ENCODE results near the gene SIGLEC8.
"Not testable (repeated sequence)": the region's sequence is repeated elsewhere in the genome, so short reads cannot be mapped to it uniquely, and the experiment has no call there.

The SIGLEC8 gene

GRCh38 chr19:51458051-51458645 lies at the start of gene SIGLEC8:
TSS of gene SIGLEC8 (minus strand) at chr19:51458454. CDS start at chr19:51458387, 67 bp downstream.
- no peak for DNase-seq (ENCODE audit: low read depth in 2 of 3, low spot score in 1 of 3)

- DNase-seq (ENCODE audit: low read depth in 2 of 3, low spot score in 1 of 3), result no peak
These were observed 49.4 kb upstream of the SIGLEC8 start for GRCh38 chr19:51507640-51508058.

- no peak for DNase-seq (ENCODE audit: low read depth in 2 of 3, low spot score in 1 of 3)
These were observed 48.9 kb upstream of the SIGLEC8 start for GRCh38 chr19:51507192-51507591.

GRCh38 chr19:51505904-51506303 lies 47.6 kb upstream of the SIGLEC8 start:
- no peak for DNase-seq (ENCODE audit: low read depth in 2 of 3, low spot score in 1 of 3)

GRCh38 chr19:51503896-51504295 lies 45.6 kb upstream of the SIGLEC8 start:
- no peak for DNase-seq (ENCODE audit: low read depth in 2 of 3, low spot score in 1 of 3)

- no peak for DNase-seq (ENCODE audit: low read depth in 2 of 3, low spot score in 1 of 3)
These were observed 45.1 kb upstream of the SIGLEC8 start for GRCh38 chr19:51503286-51503817.

- peak in 2 of 3 donors; percentile 15 to 32 for DNase-seq (ENCODE audit: low read depth in 2 of 3, low spot score in 1 of 3)
These were observed 43.5 kb upstream of the SIGLEC8 start, which contains the start of gene SIGLEC12 for GRCh38 chr19:51501594-51502263. TSS of gene SIGLEC12 (minus strand) at chr19:51501800. CDS start at chr19:51501733, 67 bp downstream.

- DNase-seq (ENCODE audit: low read depth in 2 of 3, low spot score in 1 of 3), result not testable (repeated sequence)
These were observed 42.7 kb upstream of the SIGLEC8 start for GRCh38 chr19:51500931-51501330.

GRCh38 chr19:51497666-51498065 lies 39.4 kb upstream of the SIGLEC8 start:
- DNase-seq (ENCODE audit: low read depth in 2 of 3, low spot score in 1 of 3), result no peak

- DNase-seq (ENCODE audit: low read depth in 2 of 3, low spot score in 1 of 3), result no peak
These were observed 35.5 kb upstream of the SIGLEC8 start for GRCh38 chr19:51493776-51494175.

GRCh38 chr19:51491586-51491985 lies 33.3 kb upstream of the SIGLEC8 start:
- no peak for DNase-seq (ENCODE audit: low read depth in 2 of 3, low spot score in 1 of 3)

- DNase-seq (ENCODE audit: low read depth in 2 of 3, low spot score in 1 of 3), result no peak
These were observed 32.4 kb upstream of the SIGLEC8 start for GRCh38 chr19:51490676-51491075.

- no peak for DNase-seq (ENCODE audit: low read depth in 2 of 3, low spot score in 1 of 3)
These were observed 30.9 kb upstream of the SIGLEC8 start for GRCh38 chr19:51489113-51489512.

- DNase-seq (ENCODE audit: low read depth in 2 of 3, low spot score in 1 of 3), result no peak
These were observed 30.2 kb upstream of the SIGLEC8 start for GRCh38 chr19:51488491-51488890.

- no peak for DNase-seq (ENCODE audit: low read depth in 2 of 3, low spot score in 1 of 3)
These were observed 27.9 kb upstream of the SIGLEC8 start for GRCh38 chr19:51485960-51486660.

- DNase-seq (ENCODE audit: low read depth in 2 of 3, low spot score in 1 of 3), result no peak
These were observed 22.3 kb upstream of the SIGLEC8 start for GRCh38 chr19:51480590-51480989.

- peak in 2 of 3 donors; percentile 23 to 28 for DNase-seq (ENCODE audit: low read depth in 2 of 3, low spot score in 1 of 3)
These were observed 21.5 kb upstream of the SIGLEC8 start for GRCh38 chr19:51479531-51480331.

GRCh38 chr19:51478381-51479234 lies 20.4 kb upstream of the SIGLEC8 start, which contains the start of gene CEACAM18:
TSS of gene CEACAM18 (plus strand) at chr19:51478539.
- no peak for DNase-seq (ENCODE audit: low read depth in 2 of 3, low spot score in 1 of 3)

GRCh38 chr19:51477344-51477743 lies 19.1 kb upstream of the SIGLEC8 start:
- no peak for DNase-seq (ENCODE audit: low read depth in 2 of 3, low spot score in 1 of 3)

- DNase-seq (ENCODE audit: low read depth in 2 of 3, low spot score in 1 of 3), result no peak
These were observed 17.9 kb upstream of the SIGLEC8 start for GRCh38 chr19:51476164-51476563.
